ENCODE data around the gene CD2.

The CD2 gene

GRCh38 chr1:116732726-116733125 lies 21.5 kb upstream of the CD2 start:
- peak in 1 of 2 experiments; percentile 9 for DNase-seq

- DNase-seq: peak; percentile 7
These were observed 20.5 kb upstream of the CD2 start for GRCh38 chr1:116733476-116734365.

GRCh38 chr1:116735246-116735645 lies 19.0 kb upstream of the CD2 start:
- DNase-seq: peak in 1 of 2 experiments; percentile 16

GRCh38 chr1:116737020-116737854 lies 17.0 kb upstream of the CD2 start:
- DNase-seq: peak; percentile 82 to 87

- DNase-seq: peak; percentile 79
These were observed 16.3 kb upstream of the CD2 start for GRCh38 chr1:116737855-116738321.

GRCh38 chr1:116738673-116739370 lies 15.4 kb upstream of the CD2 start:
- peak; percentile 80 to 82 for DNase-seq

- peak; percentile 23 to 37 for DNase-seq
These were observed 14.7 kb upstream of the CD2 start for GRCh38 chr1:116739371-116740012.

- DNase-seq: peak; percentile 25 to 35
These were observed 13.9 kb upstream of the CD2 start for GRCh38 chr1:116740296-116740695.

GRCh38 chr1:116740746-116741145 lies 13.5 kb upstream of the CD2 start:
- DNase-seq: peak in 1 of 2 experiments; percentile 25

GRCh38 chr1:116741836-116742565 lies 12.2 kb upstream of the CD2 start:
- DNase-seq: peak in 1 of 2 experiments; percentile 16

- peak in 1 of 2 experiments; percentile 18 for DNase-seq
These were observed 10.7 kb upstream of the CD2 start for GRCh38 chr1:116743535-116743934.

- peak in 1 of 2 experiments; percentile 16 for DNase-seq
These were observed 6.0 kb upstream of the CD2 start for GRCh38 chr1:116748272-116748671.

GRCh38 chr1:116751146-116751545 lies 3.1 kb upstream of the CD2 start:
- no peak for DNase-seq

GRCh38 chr1:116751621-116752020 lies 2.6 kb upstream of the CD2 start:
- no peak for DNase-seq

- DNase-seq: no peak
These were observed 918 bp upstream of the CD2 start for GRCh38 chr1:116753312-116753711.

GRCh38 chr1:116755066-116755465 lies 836 bp downstream of the CD2 start:
- DNase-seq: peak; percentile 63 to 66

- peak in 1 of 2 experiments; percentile 60 for DNase-seq
These were observed 1.5 kb downstream of the CD2 start for GRCh38 chr1:116755681-116756080.

- peak; percentile 74 to 78 for DNase-seq
These were observed 1.9 kb downstream of the CD2 start for GRCh38 chr1:116756092-116756491.

- DNase-seq: peak; percentile 62 to 63
These were observed 4.2 kb downstream of the CD2 start for GRCh38 chr1:116758456-116758815.

- DNase-seq: peak in 1 of 2 experiments; percentile 59
These were observed 5.4 kb downstream of the CD2 start for GRCh38 chr1:116759636-116760035.

GRCh38 chr1:116760487-116760886 lies 6.3 kb downstream of the CD2 start:
- DNase-seq: peak in 1 of 2 experiments; percentile 50

Data from activated T-cell treated with anti-CD3 and anti-CD28 coated beads, Interleukin-2, amount 50 U/mL, for 48 hours (primary cell).